Measurements from ENCODE around the gene UBE2G1. TPM values are rescaled to one million over a fixed set of nuclear protein-coding genes. Genes with fewer than 3 reads are reported as not detected.
"Not testable (repeated sequence)": the region's sequence is repeated elsewhere in the genome, so short reads cannot be mapped to it uniquely, and the experiment has no call there.

UBE2G1 gene
- polyA plus RNA-seq, 1 donor, result 45.7 TPM

DNA sequence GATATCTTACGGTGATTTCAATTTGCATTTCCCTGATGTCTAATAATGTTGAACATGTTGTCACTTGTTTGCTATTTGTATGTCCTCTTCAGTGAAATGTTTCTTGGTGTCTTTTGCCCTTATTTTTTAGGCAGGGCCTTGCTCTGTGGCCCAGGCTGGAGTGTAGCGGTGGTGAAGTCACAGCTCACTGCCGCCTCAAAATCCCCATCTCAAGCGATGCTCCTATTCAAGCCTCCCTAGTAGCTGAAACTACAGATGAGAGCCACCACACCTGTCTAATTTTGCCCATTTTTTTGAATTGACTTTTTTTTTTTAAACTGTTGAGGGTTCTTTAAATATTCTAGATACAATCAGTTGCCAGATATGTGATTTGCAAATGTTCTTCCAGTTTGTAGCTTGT, 8.3 kb downstream of the UBE2G1 start:
- H3K4me3 ChIP-seq (ENCODE audit: low read length), result no peak overlapping the region
- no peaks in the 10 kb centered on the region for H3K9me3 ChIP-seq (ENCODE audit: control insufficient read depth, low read depth, low read length)
- H3K36me3 ChIP-seq (ENCODE audit: control insufficient read depth, insufficient read depth, low read length), result peaks cover 11% of the 10 kb centered on the region
- H3K4me1 ChIP-seq (ENCODE audit: control insufficient read depth, insufficient read depth, low read length), result no peaks in the 10 kb centered on the region
- H3K27ac ChIP-seq (ENCODE audit: low read length), result no peak overlapping the region
- no peak for DNase-seq
- WGBS (ENCODE audit: insufficient coverage, low lambda C conversion rate), result no CpG with 5 or more reads among the region's 4 CpGs
- no peaks in the 10 kb centered on the region for H3K27me3 ChIP-seq (ENCODE audit: control insufficient read depth, insufficient read depth, low read length)

DNA sequence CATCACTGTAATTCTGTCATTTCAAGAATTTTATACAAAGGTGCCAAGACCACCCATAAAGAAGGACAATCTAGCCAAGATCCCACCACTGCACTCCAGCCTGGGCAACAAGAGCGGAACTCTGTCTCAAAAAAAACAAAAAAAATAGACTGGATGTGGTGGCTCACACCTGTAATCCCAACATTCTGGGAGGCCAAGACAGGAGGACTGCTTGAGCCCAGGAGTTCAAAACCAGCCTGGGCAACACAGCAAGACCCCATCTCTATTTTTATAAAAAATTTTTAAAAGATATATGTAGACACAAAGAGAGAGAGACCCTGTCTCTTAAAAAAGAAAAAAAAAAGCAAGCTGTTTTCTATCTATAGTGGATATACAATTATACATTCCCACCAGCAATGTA, 8.8 kb downstream of the UBE2G1 start:
- Histone ChIP-seq H3K4me1 (ENCODE audit: control insufficient read depth, insufficient read depth, low read length) (no peaks in the 10 kb centered on the region), H3K9me3 (ENCODE audit: control insufficient read depth, low read depth, low read length) (no peaks in the 10 kb centered on the region), H3K36me3 (ENCODE audit: control insufficient read depth, insufficient read depth, low read length) (peaks cover 9% of the 10 kb centered on the region), H3K27ac (ENCODE audit: low read length) (no peak overlapping the region), H3K4me3 (ENCODE audit: low read length) (no peak overlapping the region), H3K27me3 (ENCODE audit: control insufficient read depth, insufficient read depth, low read length) (no peaks in the 10 kb centered on the region)
- WGBS (ENCODE audit: insufficient coverage, low lambda C conversion rate), result 100% methylated on average over 1 of the region's 1 CpG
- DNase-seq, result no peak

DNA sequence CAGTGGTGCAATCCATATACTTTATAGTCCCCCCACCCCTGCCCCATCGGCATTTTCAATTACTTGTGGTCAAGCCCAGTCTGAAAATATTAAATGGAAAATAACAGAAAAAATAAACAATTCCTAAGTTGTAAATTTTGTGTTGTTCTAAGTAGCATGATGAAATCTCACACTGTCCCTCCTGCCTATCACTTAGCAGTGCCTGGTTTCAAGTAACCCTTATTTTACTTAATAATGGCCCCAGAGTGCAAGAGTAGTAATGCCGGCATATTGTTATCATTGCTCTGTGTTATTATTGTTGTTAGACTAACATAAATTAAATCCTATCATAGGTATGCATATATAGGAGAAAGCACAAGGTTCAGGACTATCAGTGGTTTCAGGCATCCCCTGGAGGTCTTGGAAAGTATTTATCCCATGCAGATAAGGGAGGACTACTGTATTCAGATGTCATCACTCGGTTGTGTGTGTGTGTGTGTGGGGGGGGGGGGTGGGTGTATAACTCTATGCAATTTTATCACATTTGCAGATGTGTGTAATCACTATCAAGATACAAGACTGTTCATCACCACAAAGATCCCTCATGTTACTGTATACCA, 9.3 kb downstream of the UBE2G1 start:
- Histone ChIP-seq H3K9me3 (ENCODE audit: control insufficient read depth, low read depth, low read length) (no peaks in the 10 kb centered on the region), H3K4me1 (ENCODE audit: control insufficient read depth, insufficient read depth, low read length) (no peaks in the 10 kb centered on the region), H3K36me3 (ENCODE audit: control insufficient read depth, insufficient read depth, low read length) (peaks cover 4% of the 10 kb centered on the region), H3K27me3 (ENCODE audit: control insufficient read depth, insufficient read depth, low read length) (no peaks in the 10 kb centered on the region), H3K4me3 (ENCODE audit: low read length) (no peak overlapping the region), H3K27ac (ENCODE audit: low read length) (no peak overlapping the region)
- WGBS (ENCODE audit: insufficient coverage, low lambda C conversion rate), result no CpG with 5 or more reads among the region's 3 CpGs
- DNase-seq, result no peak

DNA sequence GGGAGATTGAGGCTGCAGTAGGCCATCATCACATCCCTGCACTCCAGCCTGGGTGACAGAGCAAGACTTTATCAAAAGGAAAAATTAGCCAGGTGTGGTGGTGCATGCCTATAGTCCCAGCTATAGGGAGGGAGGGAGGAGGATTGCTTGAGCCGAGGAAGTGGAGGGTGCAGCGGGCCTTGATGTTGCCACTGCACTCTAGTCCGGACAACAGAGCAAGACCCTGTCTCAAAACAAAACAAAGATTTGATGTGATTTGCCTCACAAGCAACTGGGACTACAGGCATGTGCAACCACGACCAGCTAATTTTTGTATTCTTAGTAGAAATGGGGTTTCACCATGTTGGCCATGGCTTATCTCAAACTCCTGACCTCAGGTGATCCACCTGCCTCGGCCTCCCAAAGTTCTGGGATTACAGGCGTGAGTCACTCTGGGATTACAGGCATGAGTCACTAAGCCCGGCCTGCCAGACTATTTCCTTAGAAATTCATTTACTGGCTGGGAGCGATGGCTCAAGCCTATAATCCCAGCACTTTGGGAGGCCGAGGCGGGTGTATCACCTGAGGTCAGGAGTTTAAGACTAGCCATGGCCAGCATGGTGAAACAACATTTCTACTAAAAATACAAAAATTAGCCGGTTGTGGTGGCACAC, 11.5 kb downstream of the UBE2G1 start:
- no peaks in the 10 kb centered on the region for H3K4me1 ChIP-seq (ENCODE audit: control insufficient read depth, insufficient read depth, low read length)
- H3K4me3 ChIP-seq (ENCODE audit: low read length), result no peak overlapping the region
- DNase-seq, result no peak
- no peak overlapping the region for H3K27ac ChIP-seq (ENCODE audit: low read length)
- no peaks in the 10 kb centered on the region for H3K9me3 ChIP-seq (ENCODE audit: control insufficient read depth, low read depth, low read length)
- WGBS (ENCODE audit: insufficient coverage, low lambda C conversion rate), result no CpG with 5 or more reads among the region's 11 CpGs
- H3K27me3 ChIP-seq (ENCODE audit: control insufficient read depth, insufficient read depth, low read length), result no peaks in the 10 kb centered on the region
- no peaks in the 10 kb centered on the region for H3K36me3 ChIP-seq (ENCODE audit: control insufficient read depth, insufficient read depth, low read length)

DNA sequence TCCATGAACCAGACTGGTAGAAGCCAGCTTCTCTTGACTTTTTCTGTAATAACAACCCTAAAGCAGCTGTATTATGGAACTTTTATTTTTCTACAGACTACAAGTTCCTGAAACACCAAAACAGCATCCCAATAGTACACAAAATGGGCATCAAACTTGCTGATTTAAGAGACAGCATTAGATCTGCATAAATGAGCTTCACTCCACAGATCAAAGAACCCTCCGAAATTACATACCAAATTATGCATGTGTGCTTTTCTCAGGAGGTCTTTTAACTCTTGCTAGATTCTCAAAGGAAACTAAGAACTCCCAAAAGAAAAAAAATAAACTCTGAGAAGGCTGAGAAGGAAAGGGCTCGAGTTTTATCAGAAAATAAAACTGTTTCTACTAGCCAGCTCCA, 12.3 kb downstream of the UBE2G1 start:
- no peak overlapping the region for H3K4me3 ChIP-seq (ENCODE audit: low read length)
- H3K4me1 ChIP-seq (ENCODE audit: control insufficient read depth, insufficient read depth, low read length), result no peaks in the 10 kb centered on the region
- WGBS (ENCODE audit: insufficient coverage, low lambda C conversion rate), result no CpG with 5 or more reads among the region's 2 CpGs
- H3K27ac ChIP-seq (ENCODE audit: low read length), result no peak overlapping the region
- no peaks in the 10 kb centered on the region for H3K27me3 ChIP-seq (ENCODE audit: control insufficient read depth, insufficient read depth, low read length)
- H3K9me3 ChIP-seq (ENCODE audit: control insufficient read depth, low read depth, low read length), result no peaks in the 10 kb centered on the region
- no peak for DNase-seq
- H3K36me3 ChIP-seq (ENCODE audit: control insufficient read depth, insufficient read depth, low read length), result no peaks in the 10 kb centered on the region

DNA sequence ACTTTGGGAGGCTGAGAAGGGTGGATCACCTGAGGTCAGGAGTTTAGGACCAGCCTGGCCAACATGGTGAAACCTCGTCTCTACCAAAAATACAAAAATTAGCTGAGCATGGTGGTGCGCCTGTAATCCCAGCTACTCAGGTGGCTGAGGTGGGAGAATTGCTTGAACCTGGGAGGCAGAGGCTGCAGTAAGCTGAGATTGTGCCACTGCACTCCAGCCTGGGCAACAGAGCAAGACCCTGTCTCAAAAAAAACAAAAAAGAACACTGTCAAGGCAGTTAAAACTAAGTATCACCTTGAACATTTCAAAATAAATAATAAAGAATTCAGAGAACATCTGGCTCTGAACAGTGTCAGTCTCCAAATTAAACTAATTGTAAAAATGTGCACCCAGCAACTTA, 16.3 kb downstream of the UBE2G1 start:
- H3K9me3 ChIP-seq (ENCODE audit: control insufficient read depth, low read depth, low read length); H3K4me3 ChIP-seq (ENCODE audit: low read length); H3K4me1 ChIP-seq (ENCODE audit: control insufficient read depth, insufficient read depth, low read length); H3K36me3 ChIP-seq (ENCODE audit: control insufficient read depth, insufficient read depth, low read length); H3K27me3 ChIP-seq (ENCODE audit: control insufficient read depth, insufficient read depth, low read length); DNase-seq; H3K27ac ChIP-seq (ENCODE audit: low read length): not testable (repeated sequence)
- WGBS (ENCODE audit: insufficient coverage, low lambda C conversion rate), result no CpG with 5 or more reads among the region's 2 CpGs

DNA sequence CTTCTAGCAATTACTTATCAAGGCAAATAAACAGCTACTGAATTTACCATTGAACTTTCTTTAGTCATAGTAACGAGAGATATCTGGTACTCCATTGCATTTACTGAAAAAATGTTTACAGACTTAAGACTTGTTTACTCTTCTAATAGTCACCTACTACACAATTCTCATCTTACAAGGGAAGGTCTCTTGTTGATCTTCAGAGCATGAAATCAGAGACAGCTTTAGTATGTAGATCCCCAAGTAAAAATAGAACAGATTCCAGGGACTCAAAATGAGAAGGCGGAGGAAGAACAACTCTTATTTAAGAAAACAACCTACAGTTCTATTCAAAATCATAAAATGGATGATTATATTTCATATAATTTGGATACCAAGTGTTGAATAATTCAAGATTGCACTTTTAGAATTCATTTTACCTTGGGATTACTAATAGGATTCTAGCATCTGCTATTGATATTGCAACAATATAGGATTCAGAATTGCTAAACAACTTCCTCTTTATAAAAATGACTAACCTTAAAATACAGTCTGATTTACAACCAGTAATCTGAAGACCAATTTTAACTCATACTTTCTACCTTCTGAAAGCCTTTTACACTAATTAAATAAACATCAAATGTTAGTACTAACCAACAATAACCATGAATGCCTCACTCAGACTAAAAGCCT, 20.8 kb downstream of the UBE2G1 start:
- Histone ChIP-seq H3K4me1 (ENCODE audit: control insufficient read depth, insufficient read depth, low read length) (no peaks in the 10 kb centered on the region), H3K9me3 (ENCODE audit: control insufficient read depth, low read depth, low read length) (no peaks in the 10 kb centered on the region), H3K27ac (ENCODE audit: low read length) (no peak overlapping the region), H3K27me3 (ENCODE audit: control insufficient read depth, insufficient read depth, low read length) (no peaks in the 10 kb centered on the region), H3K4me3 (ENCODE audit: low read length) (no peak overlapping the region), H3K36me3 (ENCODE audit: control insufficient read depth, insufficient read depth, low read length) (no peaks in the 10 kb centered on the region)
- no peak for DNase-seq
- WGBS (ENCODE audit: insufficient coverage, low lambda C conversion rate), result 100% methylated on average over 2 of the region's 2 CpGs

DNA sequence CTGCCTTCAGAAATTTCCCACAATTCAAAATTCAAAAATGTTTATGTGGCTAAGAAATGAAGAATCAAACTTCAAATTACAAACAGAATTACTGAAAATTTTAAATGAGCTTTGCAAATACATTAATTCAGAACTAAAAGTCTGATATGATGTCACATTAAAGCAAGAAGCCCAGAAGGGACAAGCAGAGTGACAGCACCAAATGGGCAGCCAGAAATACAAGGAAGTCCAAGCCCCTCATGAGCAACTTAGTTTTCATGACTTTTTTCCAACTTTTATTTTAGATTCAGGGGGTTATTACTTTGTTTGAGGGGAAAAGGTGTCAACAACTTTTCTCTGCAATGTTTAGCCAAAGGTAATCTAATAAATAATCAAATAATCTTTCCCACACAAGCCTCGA, 21.5 kb downstream of the UBE2G1 start:
- no peak for DNase-seq
- no peaks in the 10 kb centered on the region for H3K9me3 ChIP-seq (ENCODE audit: control insufficient read depth, low read depth, low read length)
- H3K27me3 ChIP-seq (ENCODE audit: control insufficient read depth, insufficient read depth, low read length), result no peaks in the 10 kb centered on the region
- H3K4me3 ChIP-seq (ENCODE audit: low read length), result no peak overlapping the region
- H3K27ac ChIP-seq (ENCODE audit: low read length), result no peak overlapping the region
- no peaks in the 10 kb centered on the region for H3K4me1 ChIP-seq (ENCODE audit: control insufficient read depth, insufficient read depth, low read length)
- WGBS (ENCODE audit: insufficient coverage, low lambda C conversion rate), result 100% methylated on average over 1 of the region's 1 CpG
- no peaks in the 10 kb centered on the region for H3K36me3 ChIP-seq (ENCODE audit: control insufficient read depth, insufficient read depth, low read length)

DNA sequence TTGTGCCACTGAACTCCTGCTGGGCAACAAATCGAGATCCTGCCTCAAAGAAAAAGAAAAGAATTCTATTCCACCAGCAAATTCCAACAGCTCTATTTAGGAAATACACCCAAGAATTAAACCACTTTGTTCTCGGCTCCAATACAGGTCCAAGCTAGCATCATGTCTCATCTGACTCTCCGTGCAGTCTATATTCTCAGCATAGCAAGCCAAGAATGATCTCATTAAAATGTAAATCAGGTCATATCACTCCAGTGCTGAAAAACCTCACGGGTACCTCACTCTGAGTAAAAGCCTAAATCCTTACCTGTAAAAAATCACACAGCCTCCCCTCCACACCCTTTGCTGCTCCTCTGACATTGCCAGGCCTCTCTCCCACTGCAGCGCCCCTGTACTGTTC, 23.9 kb downstream of the UBE2G1 start:
- DNase-seq, result no peak
- no peaks in the 10 kb centered on the region for H3K4me1 ChIP-seq (ENCODE audit: control insufficient read depth, insufficient read depth, low read length)
- no peaks in the 10 kb centered on the region for H3K27me3 ChIP-seq (ENCODE audit: control insufficient read depth, insufficient read depth, low read length)
- H3K4me3 ChIP-seq (ENCODE audit: low read length), result no peak overlapping the region
- H3K9me3 ChIP-seq (ENCODE audit: control insufficient read depth, low read depth, low read length), result no peaks in the 10 kb centered on the region
- no peak overlapping the region for H3K27ac ChIP-seq (ENCODE audit: low read length)
- WGBS (ENCODE audit: insufficient coverage, low lambda C conversion rate), result 100% methylated on average over 1 of the region's 5 CpGs
- no peaks in the 10 kb centered on the region for H3K36me3 ChIP-seq (ENCODE audit: control insufficient read depth, insufficient read depth, low read length)

DNA sequence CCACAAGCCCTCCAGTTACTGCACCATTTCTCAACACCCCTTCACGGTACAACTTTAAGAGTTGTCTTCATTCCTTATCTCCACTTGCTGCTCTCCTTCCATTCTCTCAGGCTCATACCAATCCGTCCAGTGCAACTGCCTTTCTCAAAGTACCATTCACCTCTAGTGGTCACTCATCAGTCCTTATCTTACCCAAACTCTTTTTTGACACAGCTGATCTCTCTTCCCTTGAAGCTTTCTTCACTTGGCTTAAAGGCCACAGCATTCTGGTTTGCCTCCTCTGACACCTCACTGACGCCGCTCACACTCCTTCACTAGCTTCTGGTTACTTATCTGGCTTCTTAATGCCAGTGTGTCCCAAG, 24.9 kb downstream of the UBE2G1 start:
- Histone ChIP-seq H3K9me3 (ENCODE audit: control insufficient read depth, low read depth, low read length) (no peaks in the 10 kb centered on the region), H3K27ac (ENCODE audit: low read length) (no peak overlapping the region), H3K27me3 (ENCODE audit: control insufficient read depth, insufficient read depth, low read length) (no peaks in the 10 kb centered on the region), H3K4me3 (ENCODE audit: low read length) (no peak overlapping the region), H3K4me1 (ENCODE audit: control insufficient read depth, insufficient read depth, low read length) (no peaks in the 10 kb centered on the region), H3K36me3 (ENCODE audit: control insufficient read depth, insufficient read depth, low read length) (no peaks in the 10 kb centered on the region)
- DNase-seq, result no peak
- 96% methylated on average over 4 of the region's 4 CpGs for WGBS (ENCODE audit: insufficient coverage, low lambda C conversion rate)
